Myocyte (in vitro differentiated cells): ENCODE results near the gene PPFIA1. TPM values are rescaled to one million over a fixed set of nuclear protein-coding genes. Genes with fewer than 3 reads are reported as not detected.
"Not testable (repeated sequence)": the region's sequence is repeated elsewhere in the genome, so short reads cannot be mapped to it uniquely, and the experiment has no call there.

Experiments used
- DNase-seq: peaks from one replicate; pipeline ENCODE4 v3.0.0-alpha.2; 2012; ENCODE audit warnings: low read depth
- total RNA-seq: library from RNA; depleted of rRNA; stranded (reverse); fragments of >200 nt; gene quantifications from 2 replicates; pipeline ENCODE4 v1.2.3, GENCODE V29; 2014

Gene PPFIA1
- total RNA-seq, 1 donor from 2014 or later = 48.4 TPM

- DNase-seq = no peak
Measured at GRCh38 chr11:70387564-70387963, 117.1 kb downstream of the PPFIA1 start.

DNA sequence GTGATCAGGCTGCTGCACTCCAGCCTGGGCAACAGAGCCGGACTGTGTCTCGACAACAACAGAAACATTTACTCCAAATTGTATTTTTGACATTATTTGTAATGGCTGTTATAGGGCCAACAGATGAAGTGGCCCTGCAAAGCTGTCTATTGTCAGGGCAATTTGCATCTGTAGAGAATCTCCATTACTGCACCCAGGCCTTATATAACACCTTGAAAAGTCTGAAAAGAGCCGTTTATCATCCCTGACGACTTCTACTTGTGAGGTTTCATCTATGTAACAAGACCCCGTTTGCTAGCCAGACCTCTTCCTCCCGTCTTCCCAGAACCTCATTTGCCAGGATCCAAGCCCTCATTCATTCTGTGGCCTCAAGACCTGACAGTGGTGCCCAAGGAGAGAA lies 118.7 kb downstream of the PPFIA1 start:
- no peak for DNase-seq

GRCh38 chr11:70390882-70391281 lies 120.4 kb downstream of the PPFIA1 start:
- DNase-seq = not testable (repeated sequence)

DNA sequence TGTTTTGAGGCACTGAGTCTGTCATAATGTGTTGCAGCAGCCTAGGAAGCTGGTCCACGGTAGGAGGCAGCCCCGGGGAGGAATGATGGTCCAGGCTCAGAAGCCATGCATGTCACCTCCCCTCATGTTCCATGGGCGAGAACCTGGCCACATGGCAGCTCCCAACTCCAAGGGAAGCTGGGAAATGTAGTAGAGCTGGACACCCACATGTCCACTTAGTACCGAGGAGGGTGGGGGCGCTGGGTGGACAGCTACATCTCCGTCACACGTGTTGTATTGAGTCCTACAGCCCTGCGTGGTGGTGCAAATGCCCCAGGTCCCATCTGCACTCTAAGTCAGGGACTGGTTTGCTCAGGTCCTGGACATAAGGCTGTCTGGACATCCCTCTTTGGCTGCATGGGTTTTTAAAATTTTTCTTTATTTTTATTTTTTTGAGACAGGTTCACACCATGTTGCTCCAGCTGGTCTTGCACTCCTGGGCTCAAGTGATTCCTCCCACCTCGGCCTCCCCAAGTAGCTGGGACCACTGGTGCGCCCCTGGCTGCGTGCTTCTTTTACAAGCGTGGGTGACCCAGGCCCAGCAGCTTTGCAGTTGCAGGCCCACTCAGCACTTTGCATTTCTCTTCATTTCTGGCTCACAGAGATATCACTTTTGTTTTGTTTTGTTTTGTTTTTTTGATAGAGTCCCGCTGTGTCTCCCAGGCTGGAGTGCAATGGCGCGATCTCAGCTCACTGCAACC lies 123.9 kb downstream of the PPFIA1 start:
- no peak for DNase-seq

GRCh38 chr11:70397336-70397982 lies 127.0 kb downstream of the PPFIA1 start:
- DNase-seq = no peak

DNA sequence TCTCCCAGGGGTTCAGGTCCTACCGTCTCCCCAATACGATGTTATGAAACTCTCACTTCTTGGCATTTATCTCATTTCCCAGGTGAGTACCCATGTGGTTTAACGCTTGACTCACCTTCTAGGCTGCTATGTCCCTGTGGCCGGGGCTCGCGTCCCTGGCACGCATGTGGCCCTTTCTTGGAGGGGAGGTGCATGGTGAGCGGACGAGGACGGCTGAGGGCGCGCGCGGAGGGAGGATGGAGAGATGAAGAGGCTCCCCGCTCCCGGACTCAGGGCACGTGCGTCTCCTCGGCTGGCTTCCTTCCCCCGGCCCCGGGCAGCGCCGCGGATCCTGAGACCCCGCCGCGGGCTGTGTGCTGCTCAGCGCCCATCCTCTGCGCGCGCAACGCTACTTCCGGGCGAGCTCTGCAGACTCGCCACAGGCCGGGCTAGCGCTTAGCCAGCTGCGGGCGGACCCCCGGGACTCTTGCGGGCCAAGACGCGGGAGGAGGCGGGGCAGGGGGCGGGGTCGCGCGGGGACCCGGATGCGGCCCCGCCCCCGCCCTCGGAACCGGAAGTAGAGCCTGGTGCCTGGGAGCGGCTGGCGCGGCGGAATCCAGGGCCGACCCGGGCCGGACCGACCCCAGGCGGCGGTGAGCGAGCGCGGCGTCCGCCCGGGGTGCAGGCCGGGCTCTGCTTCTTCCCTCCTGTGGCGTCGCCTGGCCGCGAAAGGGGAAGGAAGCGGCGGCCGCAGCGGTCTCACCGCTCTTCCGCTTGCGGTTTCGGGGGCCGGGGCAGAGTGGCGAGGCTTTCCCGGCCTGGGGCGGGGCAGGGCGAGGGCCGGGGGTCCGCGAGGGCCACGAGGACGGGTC lies 127.7 kb downstream of the PPFIA1 start, which contains the start of gene CTTN:
Gene CTTN (plus strand): TSS at position 547 of the 851 bp plus-strand sequence. CDS start 8,769 bp downstream, outside the sequence.
- peak; percentile 84 for DNase-seq

DNA sequence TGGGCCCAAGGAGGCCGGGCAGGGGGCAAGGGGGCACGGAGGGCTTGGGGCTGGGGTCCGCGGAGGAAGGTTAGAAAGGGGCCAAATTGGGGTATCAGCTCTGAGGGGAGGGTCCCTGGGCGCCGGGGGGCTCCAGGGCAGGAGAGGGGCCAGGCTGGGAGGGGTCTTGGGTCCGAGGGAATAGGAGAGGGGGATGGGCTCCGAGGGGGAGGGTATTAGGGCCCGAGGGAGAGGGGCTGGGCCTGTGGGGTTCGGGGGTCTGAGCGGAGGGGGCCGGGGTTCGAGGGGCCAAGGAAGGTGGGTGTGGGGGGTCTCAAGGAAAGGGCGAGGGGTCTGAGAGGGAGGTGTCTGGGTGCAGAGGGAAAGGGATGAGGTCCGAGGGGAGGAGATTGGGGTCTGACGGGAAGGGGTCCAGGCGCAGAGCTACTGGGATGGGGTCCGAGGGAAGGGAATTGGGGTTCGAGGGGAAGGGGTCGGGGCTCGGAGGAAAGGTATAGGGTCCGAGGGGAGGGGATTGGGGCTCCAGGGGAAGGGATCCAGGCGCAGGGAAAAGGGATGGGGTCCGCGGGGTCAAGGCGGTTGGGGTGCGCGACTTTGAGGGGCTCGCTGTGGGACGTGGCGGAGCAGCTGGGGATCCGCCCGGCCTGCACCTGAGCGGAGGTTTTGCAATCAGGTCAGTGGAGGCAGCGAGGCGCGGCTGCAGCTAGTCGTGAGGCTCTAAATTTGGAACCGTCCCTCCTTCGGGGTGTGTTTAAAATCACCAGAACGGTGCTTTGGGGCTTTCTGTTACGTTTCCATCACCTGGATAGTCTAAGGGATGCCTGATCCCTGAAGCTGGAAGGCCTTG lies 128.6 kb downstream of the PPFIA1 start:
- DNase-seq = no peak

DNA sequence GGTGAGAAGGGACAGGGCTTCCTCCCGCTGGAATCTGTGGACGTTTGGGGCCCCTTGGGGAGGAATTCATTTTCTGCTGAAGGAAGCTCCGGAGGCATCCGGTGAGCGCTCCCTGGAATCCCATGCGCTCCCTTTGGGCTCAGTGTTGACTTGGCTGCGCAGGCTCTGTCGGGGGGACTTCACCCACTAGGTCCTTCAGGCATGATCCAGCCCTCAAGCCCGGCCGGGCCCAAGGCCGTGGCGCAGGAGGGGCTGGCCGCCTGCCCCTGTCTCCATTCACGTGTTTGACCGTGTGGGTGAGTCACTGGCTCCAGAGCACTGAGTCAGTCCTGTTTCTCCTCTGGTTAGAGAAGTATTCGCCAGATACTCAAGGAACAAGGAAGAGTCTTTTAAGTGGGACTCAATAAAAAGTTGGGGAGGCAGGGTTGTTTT lies 129.2 kb downstream of the PPFIA1 start:
- DNase-seq = peak; percentile 92

DNA sequence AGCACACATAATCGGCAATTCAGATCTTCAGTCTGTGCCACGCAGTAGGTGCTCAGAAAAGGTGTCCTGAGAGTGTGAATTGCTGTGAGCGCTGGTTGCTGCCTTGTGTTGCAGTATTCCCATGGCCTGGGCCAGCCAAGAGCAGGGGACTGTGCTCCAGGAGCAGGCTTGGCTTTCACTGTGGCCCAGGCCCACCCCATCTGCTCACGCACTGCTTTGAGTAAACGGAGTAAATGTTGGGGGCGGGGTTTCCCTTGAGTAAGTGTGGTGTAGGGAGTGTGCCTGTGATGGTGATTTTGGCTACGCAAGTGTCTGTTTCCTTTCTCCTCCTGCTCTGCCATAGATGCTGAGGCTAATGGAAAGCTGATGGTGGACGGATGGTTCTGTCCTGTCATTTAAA lies 130.2 kb downstream of the PPFIA1 start:
- no peak for DNase-seq

GRCh38 chr11:70402016-70402415 lies 131.5 kb downstream of the PPFIA1 start:
- no peak for DNase-seq

DNA sequence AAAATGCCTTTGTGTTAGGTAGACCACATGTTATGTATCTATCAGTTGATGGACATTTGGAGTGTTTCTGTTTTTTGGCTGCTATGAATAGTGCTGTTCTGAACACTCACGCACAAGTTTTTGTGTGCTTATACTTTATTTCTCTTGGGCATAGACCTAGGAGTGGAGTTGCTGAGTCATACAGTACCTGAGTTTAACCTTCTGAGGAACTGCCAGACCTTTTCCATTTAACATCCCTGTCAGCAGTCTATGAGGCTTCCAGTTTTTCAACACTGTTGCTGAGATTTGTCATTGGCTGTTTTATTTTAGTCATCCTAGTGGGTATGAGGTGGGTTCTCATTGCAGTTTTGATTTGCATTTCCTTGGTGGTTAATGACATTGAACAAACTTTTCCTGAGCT lies 132.2 kb downstream of the PPFIA1 start:
- no peak for DNase-seq

DNA sequence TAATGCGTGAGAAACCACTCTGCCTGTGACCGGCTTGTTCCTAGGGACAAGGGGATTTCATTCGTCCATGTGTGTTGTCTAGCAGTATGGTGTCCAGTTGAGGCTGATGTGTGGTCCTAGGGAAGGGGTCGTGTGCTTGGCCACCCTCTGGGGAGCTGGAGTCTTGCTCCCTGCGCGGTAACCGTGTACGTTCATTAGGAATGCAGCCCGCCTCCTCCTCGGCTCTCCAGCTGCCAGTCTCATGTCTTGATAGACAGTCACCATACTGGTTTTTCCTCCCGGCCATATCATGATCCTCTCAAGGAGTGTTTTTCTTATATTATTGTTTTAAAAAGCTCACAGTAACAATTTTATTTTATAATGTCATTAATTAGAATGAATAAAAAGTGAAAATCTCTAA lies 133.8 kb downstream of the PPFIA1 start:
- no peak for DNase-seq

GRCh38 chr11:70405679-70406395 lies 135.3 kb downstream of the PPFIA1 start:
- DNase-seq = no peak

GRCh38 chr11:70407121-70407520 lies 136.6 kb downstream of the PPFIA1 start:
- DNase-seq = no peak

DNA sequence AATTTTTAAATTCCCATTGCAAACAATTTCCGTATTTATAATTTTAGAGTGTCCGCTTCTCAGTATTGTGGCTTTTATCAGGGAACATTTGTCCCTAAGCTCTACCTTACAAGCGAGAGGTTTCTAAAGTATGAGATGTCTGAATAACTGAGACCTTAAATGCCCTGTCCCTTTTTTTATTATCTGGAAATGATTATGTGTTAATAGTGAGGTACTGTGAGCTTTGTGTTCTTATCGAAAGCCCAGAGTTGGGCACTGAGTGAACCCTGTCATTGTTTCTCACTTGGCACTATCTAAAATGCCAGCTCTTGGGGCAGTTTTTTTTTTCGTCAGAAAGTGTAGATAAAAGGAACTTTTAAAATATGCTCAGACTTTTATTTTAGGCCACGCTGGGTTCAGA lies 137.3 kb downstream of the PPFIA1 start:
- DNase-seq = no peak

- DNase-seq = not testable (repeated sequence)
Measured at GRCh38 chr11:70408326-70408725, 137.8 kb downstream of the PPFIA1 start.

DNA sequence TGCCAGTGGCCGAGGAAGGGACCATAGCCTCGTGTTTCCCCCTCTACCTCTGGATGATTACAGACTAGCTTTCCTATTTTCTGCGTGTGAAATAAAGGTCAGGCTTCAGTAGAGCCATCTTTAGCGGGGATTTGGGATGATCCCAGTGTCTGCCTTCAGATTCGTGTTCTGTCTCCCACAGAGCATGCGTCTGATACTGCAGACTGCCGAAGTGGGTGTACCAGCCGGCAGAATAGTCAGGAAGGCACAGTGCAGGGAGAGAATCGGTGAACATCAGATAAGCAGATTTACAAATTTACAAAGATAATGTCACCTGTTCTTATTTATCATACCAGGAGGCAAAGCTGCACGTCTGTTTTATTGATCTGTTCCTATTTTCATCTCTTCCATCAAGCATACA lies 138.9 kb downstream of the PPFIA1 start:
- no peak for DNase-seq

DNA sequence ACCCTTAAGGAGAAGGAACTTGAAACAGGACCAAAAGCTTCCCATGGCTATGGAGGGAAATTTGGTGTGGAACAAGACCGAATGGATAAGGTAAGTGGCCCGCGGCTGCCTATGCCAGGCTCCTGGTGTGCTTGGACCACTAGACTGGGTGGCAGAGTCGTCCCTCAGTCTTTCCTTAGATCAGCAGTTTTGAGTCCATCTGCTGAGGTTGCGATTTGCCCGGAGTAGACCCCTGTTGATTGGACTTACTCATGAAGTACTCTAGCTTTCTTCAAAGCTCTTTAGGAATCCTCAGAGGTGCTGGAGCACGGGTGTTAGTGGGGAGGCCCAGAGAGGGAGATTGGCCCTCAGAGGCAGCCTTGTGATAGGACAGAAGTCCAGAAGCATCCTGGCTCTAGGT lies 139.4 kb downstream of the PPFIA1 start:
- no peak for DNase-seq

DNA sequence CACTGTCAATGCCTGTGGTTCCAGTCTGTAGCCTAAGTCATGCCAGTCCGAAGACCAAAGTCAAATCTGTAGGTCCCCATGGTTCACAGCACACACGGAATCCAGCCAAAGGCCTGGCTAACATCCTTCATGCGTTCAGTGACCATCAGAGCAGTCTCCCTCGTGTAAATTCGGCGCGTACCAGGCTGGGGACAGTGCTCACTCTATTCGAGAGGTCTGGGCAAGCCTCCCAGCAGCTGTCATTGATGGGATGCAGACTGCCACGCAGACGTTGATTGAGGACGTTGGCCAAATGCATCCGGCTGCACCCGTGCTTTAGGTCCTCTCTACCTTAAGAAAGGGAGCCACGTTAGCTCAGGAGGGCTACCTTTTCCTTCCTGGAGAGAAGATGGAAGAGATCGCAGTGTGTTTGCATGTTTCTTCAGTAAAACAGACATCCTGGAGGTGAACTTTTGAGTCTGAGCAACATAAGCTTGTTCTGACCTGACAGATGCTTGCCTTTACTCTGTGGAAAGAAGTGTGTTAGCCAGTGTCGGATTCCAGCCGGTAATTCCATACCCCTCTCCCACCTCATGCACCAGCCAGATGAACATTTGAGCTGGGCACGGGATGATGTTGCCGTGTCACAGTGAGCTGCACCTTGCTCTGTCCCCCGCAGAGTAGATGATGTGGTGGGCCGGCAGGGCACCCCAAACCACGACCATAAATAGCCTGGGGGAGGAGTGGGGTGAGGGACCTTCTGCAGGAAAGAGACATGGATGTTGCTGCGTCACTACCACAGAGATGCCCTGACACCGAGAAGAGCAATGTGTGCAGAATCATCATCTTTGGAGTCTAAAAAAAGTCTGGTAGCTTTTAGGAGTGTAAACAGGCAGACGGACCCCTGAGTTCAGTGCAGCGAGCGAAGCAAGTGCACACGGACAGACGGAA lies 140.1 kb downstream of the PPFIA1 start:
- no peak for DNase-seq
